Measurements from ENCODE around the gene SUPT3H. TPM values are rescaled to one million over a fixed set of nuclear protein-coding genes. Genes with fewer than 3 reads are reported as not detected.
"Not testable (repeated sequence)": the region's sequence is repeated elsewhere in the genome, so short reads cannot be mapped to it uniquely, and the experiment has no call there.

Gene SUPT3H
- total RNA-seq, 3 donors from 2014 or later, result 6.9 to 15.1 (median 13.6) TPM

GRCh38 chr6:45045253-45045601, 332.5 kb downstream of the SUPT3H start:
- intact Hi-C loops (cut with DNase I; ENCODE audit: low total_unique reads), result no loop called here
- Histone ChIP-seq H3K4me3 (no peak overlapping the region), H3K4me1 (no peaks in the 10 kb centered on the region), H3K9me3 (no peaks in the 10 kb centered on the region), H3K27ac (no peak overlapping the region), H3K27me3 (no peaks in the 10 kb centered on the region), H3K36me3 (no peaks in the 10 kb centered on the region)
- no peak for DNase-seq (ENCODE audit: low spot score in 2 of 2)
- TF ChIP-seq POLR2A (IDR thresholded peaks at IDR 0.05) (no peak), POLR2AphosphoS5 (IDR thresholded peaks at IDR 0.05) (no peak), CTCF (IDR thresholded peaks at IDR 0.05) (no peak)

DNA sequence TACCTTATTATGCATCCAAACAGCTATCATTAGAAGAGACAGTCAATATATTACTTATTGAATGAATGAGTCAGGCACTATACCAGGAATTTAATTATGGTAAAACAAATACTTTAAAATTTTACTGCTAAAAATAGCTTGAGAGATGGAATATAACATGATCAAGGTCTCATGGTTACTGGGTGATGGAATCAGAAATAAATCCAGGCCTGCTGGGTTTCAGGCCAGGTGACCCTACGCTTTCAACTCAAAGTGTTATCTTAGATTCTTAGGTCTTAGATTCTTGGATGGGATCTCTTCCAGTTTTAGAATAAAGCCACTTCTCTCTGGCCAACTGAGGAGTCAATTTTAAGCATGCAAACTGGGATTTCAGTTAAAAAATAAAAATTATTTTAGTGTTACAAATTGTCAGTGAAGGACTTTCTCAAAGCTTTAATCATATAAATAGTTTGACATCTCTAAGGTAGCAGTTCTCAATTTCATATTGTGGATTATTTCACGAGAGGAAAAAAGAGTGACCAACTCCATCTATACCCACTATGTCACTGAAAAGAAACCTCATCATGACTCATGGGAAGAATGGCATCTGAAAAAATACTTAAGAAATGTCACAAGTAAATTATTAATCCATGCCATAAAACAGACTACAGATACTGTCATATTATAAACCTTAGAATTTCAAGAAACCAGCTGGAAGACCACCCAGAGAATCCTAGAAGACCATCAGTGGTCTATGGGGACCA, 333.1 kb downstream of the SUPT3H start:
- H3K4me3 ChIP-seq, result no peak overlapping the region
- no peaks in the 10 kb centered on the region for H3K9me3 ChIP-seq
- no peaks in the 10 kb centered on the region for H3K36me3 ChIP-seq
- H3K27me3 ChIP-seq, result no peaks in the 10 kb centered on the region
- no peak overlapping the region for H3K27ac ChIP-seq
- H3K4me1 ChIP-seq, result no peaks in the 10 kb centered on the region
- TF ChIP-seq CTCF (IDR thresholded peaks at IDR 0.05) (no peak), POLR2AphosphoS5 (IDR thresholded peaks at IDR 0.05) (no peak), POLR2A (IDR thresholded peaks at IDR 0.05) (no peak)
- no peak for DNase-seq (ENCODE audit: low spot score in 2 of 2)
- intact Hi-C loops (cut with DNase I; ENCODE audit: low total_unique reads), result no loop called here

GRCh38 chr6:45044086-45044485, 333.6 kb downstream of the SUPT3H start:
- Histone ChIP-seq H3K4me1 (no peaks in the 10 kb centered on the region), H3K36me3 (no peaks in the 10 kb centered on the region), H3K27ac (no peak overlapping the region), H3K9me3 (no peaks in the 10 kb centered on the region), H3K27me3 (no peaks in the 10 kb centered on the region), H3K4me3 (no peak overlapping the region)
- intact Hi-C loops (cut with DNase I; ENCODE audit: low total_unique reads), result no loop called here
- TF ChIP-seq CTCF (IDR thresholded peaks at IDR 0.05), result no peak
- no peak for TF ChIP-seq POLR2A (IDR thresholded peaks at IDR 0.05)
- no peak for TF ChIP-seq POLR2AphosphoS5 (IDR thresholded peaks at IDR 0.05)
- no peak for DNase-seq (ENCODE audit: low spot score in 2 of 2)

DNA sequence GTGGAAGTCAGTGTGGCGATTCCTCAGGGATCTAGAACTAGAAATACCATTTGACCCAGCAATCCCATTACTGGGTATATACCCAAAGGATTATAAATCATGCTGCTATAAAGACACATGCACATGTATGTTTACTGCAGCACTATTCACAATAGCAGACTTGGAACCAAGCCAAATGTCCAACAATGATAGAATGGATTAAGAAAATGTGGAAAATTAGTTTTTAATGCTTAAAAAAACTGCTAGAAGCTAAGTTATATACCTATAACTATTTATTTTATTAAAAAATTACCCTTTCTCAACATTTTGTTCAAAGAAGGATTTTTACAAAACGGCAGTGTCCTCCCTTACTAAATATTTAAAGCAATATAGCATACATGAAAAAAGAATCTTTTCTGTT, 335.1 kb downstream of the SUPT3H start:
- DNase-seq (ENCODE audit: low spot score in 2 of 2); H3K27me3 ChIP-seq; H3K36me3 ChIP-seq; H3K4me1 ChIP-seq; intact Hi-C loops (cut with DNase I; ENCODE audit: low total_unique reads); H3K27ac ChIP-seq; H3K9me3 ChIP-seq; H3K4me3 ChIP-seq: not testable (repeated sequence)

DNA sequence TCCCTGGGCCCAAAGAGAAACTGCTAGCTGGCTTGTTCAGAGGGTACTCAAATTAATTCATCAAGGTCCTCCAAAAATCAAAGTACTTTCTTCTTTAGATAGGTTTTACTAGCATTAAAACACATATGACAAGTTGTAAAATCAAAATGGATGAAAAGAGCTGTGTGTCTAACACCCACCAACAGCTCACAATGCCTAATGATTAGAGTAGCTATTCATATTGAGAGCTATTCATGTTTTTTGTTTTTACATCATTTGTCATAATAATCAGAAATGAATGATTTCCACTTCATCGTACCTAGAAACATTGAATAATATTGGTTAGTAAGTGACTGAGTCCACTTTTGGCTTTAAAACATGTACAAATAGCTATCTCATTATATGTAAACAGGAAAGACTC, 339.5 kb downstream of the SUPT3H start:
- intact Hi-C loops (cut with DNase I; ENCODE audit: low total_unique reads), result no loop called here
- DNase-seq (ENCODE audit: low spot score in 2 of 2), result no peak
- no peaks in the 10 kb centered on the region for H3K27me3 ChIP-seq
- H3K4me3 ChIP-seq, result no peak overlapping the region
- H3K36me3 ChIP-seq, result no peaks in the 10 kb centered on the region
- no peaks in the 10 kb centered on the region for H3K4me1 ChIP-seq
- no peak for TF ChIP-seq CTCF (IDR thresholded peaks at IDR 0.05)
- no peak for TF ChIP-seq POLR2AphosphoS5 (IDR thresholded peaks at IDR 0.05)
- TF ChIP-seq POLR2A (IDR thresholded peaks at IDR 0.05), result no peak
- H3K9me3 ChIP-seq, result no peaks in the 10 kb centered on the region
- H3K27ac ChIP-seq, result no peak overlapping the region

DNA sequence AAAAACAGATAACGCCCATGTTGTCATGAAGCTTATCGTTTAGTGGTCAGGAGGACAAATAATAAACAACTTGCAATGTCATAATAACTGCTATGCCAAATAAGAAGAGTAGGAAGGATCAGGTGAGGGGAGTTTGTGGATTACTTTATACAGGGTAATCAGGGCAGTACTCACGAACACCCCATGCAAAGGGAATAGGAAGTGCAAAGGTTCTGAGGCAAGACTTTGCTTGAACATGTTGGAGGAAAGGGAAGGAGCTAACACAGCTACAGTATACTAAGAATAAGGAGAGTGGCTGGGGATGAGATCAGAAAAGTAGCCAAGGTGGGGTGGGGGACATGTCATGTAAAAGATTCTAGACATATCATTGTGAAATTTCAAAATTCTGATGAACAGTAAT, 341.6 kb downstream of the SUPT3H start:
- H3K27ac ChIP-seq, result no peak overlapping the region
- DNase-seq (ENCODE audit: low spot score in 2 of 2), result no peak
- H3K9me3 ChIP-seq, result no peaks in the 10 kb centered on the region
- intact Hi-C loops (cut with DNase I; ENCODE audit: low total_unique reads), result no loop called here
- no peaks in the 10 kb centered on the region for H3K4me1 ChIP-seq
- no peak overlapping the region for H3K4me3 ChIP-seq
- no peaks in the 10 kb centered on the region for H3K36me3 ChIP-seq
- TF ChIP-seq POLR2A (IDR thresholded peaks at IDR 0.05) (no peak), POLR2AphosphoS5 (IDR thresholded peaks at IDR 0.05) (no peak), CTCF (IDR thresholded peaks at IDR 0.05) (no peak)
- H3K27me3 ChIP-seq, result no peaks in the 10 kb centered on the region

All from breast epithelium (tissue), 4 donors.